ENCODE data around the gene KIR2DL4.
"Not testable (repeated sequence)": the region's sequence is repeated elsewhere in the genome, so short reads cannot be mapped to it uniquely, and the experiment has no call there.

GRCh38 chr19:54835126-54835525 is 31.7 kb downstream of the KIR2DL4 start:
- not testable (repeated sequence) for TF ChIP-seq CTCF, EP300 (IDR thresholded peaks at IDR 0.05)
